ENCODE results near the gene USE1.

USE1 gene

DNA sequence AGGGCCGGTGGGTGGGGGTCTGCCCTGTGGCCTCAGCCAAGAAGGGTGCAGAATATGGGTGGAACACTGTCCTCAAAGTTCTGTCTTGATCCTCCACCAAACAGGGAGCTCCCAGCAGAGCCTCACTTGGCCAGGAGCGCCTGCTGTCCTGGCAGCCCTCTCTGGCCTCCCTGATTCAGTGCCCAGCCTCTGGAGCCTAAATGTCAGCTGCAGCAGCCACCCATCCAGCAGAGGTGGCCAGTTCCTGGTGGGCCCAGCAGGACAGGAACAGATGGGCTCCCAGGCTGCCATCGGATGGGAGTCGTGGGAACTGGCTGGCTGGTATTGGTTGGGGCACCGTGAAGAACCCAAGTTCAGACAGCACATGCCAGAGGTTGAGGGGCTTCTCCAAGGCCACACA is 1.8 kb upstream of the USE1 start:
- H3K27ac Mint-ChIP-seq = no peak overlapping the region
- H3K4me3 Mint-ChIP-seq = no peak overlapping the region
- no peaks in the 10 kb centered on the region for H3K9me3 Mint-ChIP-seq
- peaks cover 27% of the 10 kb centered on the region for H3K36me3 Mint-ChIP-seq
- H3K27me3 Mint-ChIP-seq = no peaks in the 10 kb centered on the region
- peaks cover 24% of the 10 kb centered on the region for H3K4me1 Mint-ChIP-seq
- no peak for DNase-seq (ENCODE audit: low spot score in 2 of 2)
- ATAC-seq (ENCODE audit: low read depth) = no peak

- ATAC-seq (ENCODE audit: low read depth) = no peak
- peaks cover 17% of the 10 kb centered on the region for H3K4me1 Mint-ChIP-seq
- peak overlapping the region; percentile 93 for H3K27ac Mint-ChIP-seq
- peak overlapping the region; percentile 88 for H3K4me3 Mint-ChIP-seq
- H3K9me3 Mint-ChIP-seq = peaks cover 1% of the 10 kb centered on the region
- H3K36me3 Mint-ChIP-seq = peaks cover 25% of the 10 kb centered on the region
- H3K27me3 Mint-ChIP-seq = no peaks in the 10 kb centered on the region
- no peak for DNase-seq (ENCODE audit: low spot score in 2 of 2)
Measured at GRCh38 chr19:17214508-17215126, 540 bp upstream of the USE1 start.

DNA sequence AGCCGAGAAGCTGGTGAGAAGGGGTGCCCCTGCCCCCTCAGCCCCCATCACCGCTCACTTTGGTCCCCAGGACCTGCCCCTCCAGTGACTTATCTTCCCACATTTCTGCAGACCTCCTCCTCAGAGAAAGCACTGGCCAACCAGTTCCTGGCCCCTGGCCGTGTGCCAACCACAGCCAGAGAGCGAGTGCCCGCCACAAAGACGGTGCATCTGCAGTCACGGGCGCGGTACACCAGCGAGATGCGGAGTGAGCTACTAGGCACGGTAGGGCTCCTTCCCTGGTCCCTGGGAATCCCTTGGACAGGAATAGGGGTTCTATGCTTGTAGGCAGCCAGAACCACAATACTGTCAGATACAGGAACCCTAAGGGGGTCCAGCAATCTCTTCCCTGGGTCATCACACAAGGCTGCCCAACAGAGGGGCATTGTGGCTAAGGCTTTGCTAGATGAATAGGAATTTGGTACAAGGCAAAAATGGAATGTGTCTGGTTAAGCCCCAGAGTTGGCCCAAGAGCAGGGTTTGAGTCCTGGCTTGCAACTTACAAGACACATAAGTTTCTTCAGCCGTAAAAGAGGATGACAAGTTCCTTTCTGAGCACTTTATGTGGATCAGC is 1.0 kb downstream of the USE1 start:
- H3K9me3 Mint-ChIP-seq = peaks cover 1% of the 10 kb centered on the region
- no peak for DNase-seq (ENCODE audit: low spot score in 2 of 2)
- ATAC-seq (ENCODE audit: low read depth) = no peak
- H3K4me3 Mint-ChIP-seq = peak overlapping the region; percentile 88
- no peaks in the 10 kb centered on the region for H3K27me3 Mint-ChIP-seq
- peak overlapping the region; percentile 93 for H3K27ac Mint-ChIP-seq
- H3K4me1 Mint-ChIP-seq = peaks cover 11% of the 10 kb centered on the region
- H3K36me3 Mint-ChIP-seq = peaks cover 23% of the 10 kb centered on the region

DNA sequence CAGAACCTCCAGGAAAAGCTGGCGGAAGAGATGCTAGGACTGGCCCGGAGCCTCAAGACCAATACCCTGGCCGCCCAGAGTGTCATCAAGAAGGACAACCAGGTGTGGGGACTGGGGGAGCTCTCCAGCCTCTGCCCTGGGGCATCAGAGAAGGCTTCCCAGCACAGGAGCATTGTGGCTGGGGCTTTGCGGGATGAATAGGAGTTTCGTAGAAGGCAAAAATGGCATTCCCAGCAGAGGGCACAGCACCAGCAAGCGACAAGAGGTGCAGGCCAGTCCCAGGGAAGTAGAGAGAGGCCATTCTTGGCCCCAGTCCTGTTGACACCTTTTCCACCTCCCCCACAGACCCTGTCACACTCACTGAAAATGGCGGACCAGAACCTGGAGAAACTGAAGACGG is 4.1 kb downstream of the USE1 start:
- Mint-ChIP-seq H3K36me3 (peaks cover 17% of the 10 kb centered on the region), H3K27me3 (no peaks in the 10 kb centered on the region), H3K27ac (no peak overlapping the region), H3K9me3 (peaks cover 1% of the 10 kb centered on the region), H3K4me1 (peaks cover 12% of the 10 kb centered on the region), H3K4me3 (no peak overlapping the region)
- ATAC-seq (ENCODE audit: low read depth) (no peak), DNase-seq (ENCODE audit: low spot score in 2 of 2) (no peak)

DNA sequence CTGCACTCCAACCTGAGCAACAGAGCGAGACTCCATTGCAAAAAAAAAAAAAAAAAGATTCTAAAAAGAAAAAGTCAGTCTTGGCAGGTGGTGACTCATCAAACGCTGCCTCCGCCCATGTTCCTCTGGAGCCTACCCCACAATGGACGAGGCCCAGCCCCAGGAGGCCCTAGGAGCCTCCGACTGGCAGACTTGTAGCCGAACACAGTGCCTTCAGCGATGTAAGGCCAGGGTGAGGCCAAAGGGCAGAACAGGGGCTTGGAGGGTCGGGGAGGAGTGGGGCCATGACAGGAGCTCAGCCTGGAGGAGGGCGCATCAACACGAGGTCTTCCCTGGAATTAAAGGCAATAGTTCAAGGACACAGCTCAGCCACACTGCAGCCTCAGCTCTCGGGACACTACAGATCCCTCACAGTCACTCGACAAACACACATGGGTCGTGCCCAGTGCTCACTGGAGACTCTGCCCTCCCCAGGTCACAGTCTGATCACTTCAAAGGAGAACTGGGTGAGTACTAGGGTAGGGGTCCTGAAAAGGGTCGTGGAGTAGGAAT is 5.1 kb downstream of the USE1 start:
- H3K4me1 Mint-ChIP-seq = peaks cover 6% of the 10 kb centered on the region
- ATAC-seq (ENCODE audit: low read depth) (no peak), DNase-seq (ENCODE audit: low spot score in 2 of 2) (no peak)
- H3K4me3 Mint-ChIP-seq = no peak overlapping the region
- H3K36me3 Mint-ChIP-seq = peaks cover 17% of the 10 kb centered on the region
- H3K27me3 Mint-ChIP-seq = no peaks in the 10 kb centered on the region
- peaks cover 1% of the 10 kb centered on the region for H3K9me3 Mint-ChIP-seq
- no peak overlapping the region for H3K27ac Mint-ChIP-seq

- DNase-seq (ENCODE audit: low spot score in 2 of 2) (no peak), ATAC-seq (ENCODE audit: low read depth) (no peak)
- peak overlapping the region; percentile 51 for H3K4me3 Mint-ChIP-seq
- no peaks in the 10 kb centered on the region for H3K36me3 Mint-ChIP-seq
- no peaks in the 10 kb centered on the region for H3K27me3 Mint-ChIP-seq
- peaks cover 8% of the 10 kb centered on the region for H3K4me1 Mint-ChIP-seq
- H3K27ac Mint-ChIP-seq = no peak overlapping the region
- no peaks in the 10 kb centered on the region for H3K9me3 Mint-ChIP-seq
Measured at GRCh38 chr19:17225053-17225452, 9.9 kb downstream of the USE1 start.

DNA sequence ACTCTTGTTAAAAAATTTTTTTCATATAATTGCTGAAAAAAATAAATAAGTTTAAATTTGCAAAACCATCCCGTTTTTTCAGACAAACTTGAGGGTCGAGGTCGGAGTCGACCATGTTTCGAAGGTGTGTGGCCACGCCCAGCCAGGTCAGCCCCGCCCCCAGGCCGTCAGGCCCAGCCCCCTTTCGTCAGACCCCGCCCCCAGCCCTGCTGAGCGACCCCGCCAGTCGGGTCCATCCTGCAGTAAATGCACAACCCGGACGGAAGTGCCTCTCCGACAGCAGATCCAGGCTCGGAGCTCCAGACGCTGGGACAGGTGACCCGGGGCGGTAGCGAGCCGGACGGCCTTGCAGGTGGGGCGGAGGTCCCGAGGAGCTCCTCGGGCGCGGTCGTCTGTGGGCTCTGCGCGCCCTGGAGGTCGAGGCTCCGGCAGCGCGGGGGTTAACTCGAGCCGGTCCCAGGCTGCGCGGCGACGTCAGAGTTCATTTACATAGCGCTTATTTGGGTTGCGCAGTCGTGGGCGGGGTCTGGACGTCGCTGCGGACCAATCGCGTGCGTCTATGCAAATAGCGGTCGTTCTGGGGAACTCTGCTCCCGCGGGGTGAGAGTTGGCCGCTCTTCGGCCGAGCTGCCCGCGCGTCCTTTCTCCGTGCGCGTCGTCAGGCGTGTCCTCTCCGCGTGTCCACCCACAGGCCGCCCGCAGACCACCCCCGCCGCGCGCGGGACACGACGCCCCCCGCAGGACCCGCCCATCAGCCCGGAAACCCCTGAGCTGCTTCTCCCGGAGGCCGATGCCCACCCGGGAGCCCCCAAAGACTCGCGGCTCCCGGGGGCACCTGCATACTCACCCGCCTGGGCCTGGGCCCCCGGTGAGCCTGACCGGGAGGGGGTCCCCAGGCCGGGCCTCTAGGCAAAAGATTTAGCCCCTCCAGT is 11.1 kb downstream of the USE1 start, which contains the start of gene OCEL1:
OCEL1 (plus strand) TSS at position 225 of the 932 bp plus-strand sequence; CDS start at position 247, 22 bp downstream.
- H3K27me3 Mint-ChIP-seq = no peaks in the 10 kb centered on the region
- peaks cover 8% of the 10 kb centered on the region for H3K4me1 Mint-ChIP-seq
- ATAC-seq (ENCODE audit: low read depth) (peak; percentile 87), DNase-seq (ENCODE audit: low spot score in 2 of 2) (peak; percentile 95 to 96)
- H3K4me3 Mint-ChIP-seq = peak within 1 kb of the TSS; percentile 98
- H3K36me3 Mint-ChIP-seq = no peaks in the 10 kb centered on the region
- peak within 1 kb of the TSS; percentile 94 for H3K27ac Mint-ChIP-seq
- H3K9me3 Mint-ChIP-seq = no peaks in the 10 kb centered on the region

- ATAC-seq (ENCODE audit: low read depth) = no peak
- Mint-ChIP-seq H3K4me3 (no peak overlapping the region), H3K9me3 (no peaks in the 10 kb centered on the region), H3K4me1 (peaks cover 8% of the 10 kb centered on the region), H3K36me3 (peaks cover 2% of the 10 kb centered on the region), H3K27ac (no peak overlapping the region), H3K27me3 (no peaks in the 10 kb centered on the region)
- no peak for DNase-seq (ENCODE audit: low spot score in 2 of 2)
Measured at GRCh38 chr19:17227798-17228367, 12.7 kb downstream of the USE1 start.

GRCh38 chr19:17229890-17230289 is 14.7 kb downstream of the USE1 start:
- no peaks in the 10 kb centered on the region for H3K9me3 Mint-ChIP-seq
- no peaks in the 10 kb centered on the region for H3K27me3 Mint-ChIP-seq
- ATAC-seq (ENCODE audit: low read depth) = no peak
- H3K4me3 Mint-ChIP-seq = no peak overlapping the region
- H3K4me1 Mint-ChIP-seq = peaks cover 8% of the 10 kb centered on the region
- DNase-seq (ENCODE audit: low spot score in 2 of 2) = no peak
- no peak overlapping the region for H3K27ac Mint-ChIP-seq
- H3K36me3 Mint-ChIP-seq = peaks cover 2% of the 10 kb centered on the region

GRCh38 chr19:17232258-17232657 is 17.1 kb downstream of the USE1 start:
- Mint-ChIP-seq H3K36me3 (peaks cover 2% of the 10 kb centered on the region), H3K4me1 (peaks cover 2% of the 10 kb centered on the region), H3K27me3 (no peaks in the 10 kb centered on the region), H3K4me3 (no peak overlapping the region), H3K9me3 (no peaks in the 10 kb centered on the region), H3K27ac (no peak overlapping the region)
- ATAC-seq (ENCODE audit: low read depth) = no peak
- DNase-seq (ENCODE audit: low spot score in 2 of 2) = no peak

DNA sequence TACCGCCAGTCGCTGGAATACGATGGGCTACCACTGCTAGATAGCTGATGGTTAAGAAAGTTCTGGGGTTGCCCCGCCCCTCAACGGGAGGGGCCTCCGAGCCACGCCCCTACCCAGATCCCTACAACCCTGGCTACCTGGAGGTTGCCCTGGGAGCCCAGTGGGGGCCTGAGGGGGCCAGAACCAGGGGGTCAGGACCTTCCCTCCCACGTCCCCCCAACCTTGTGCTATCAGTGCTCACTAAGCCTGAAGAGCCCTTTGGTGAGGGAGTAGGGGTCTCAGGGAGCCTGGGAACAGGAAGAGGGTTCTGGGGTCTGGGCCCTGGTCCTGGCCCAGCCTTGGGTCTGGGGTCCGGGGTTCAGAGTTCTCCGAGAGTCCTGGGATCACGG is 19.7 kb downstream of the USE1 start:
- Mint-ChIP-seq H3K4me1 (peaks cover 2% of the 10 kb centered on the region), H3K9me3 (no peaks in the 10 kb centered on the region), H3K4me3 (peak overlapping the region; percentile 60), H3K27me3 (no peaks in the 10 kb centered on the region), H3K27ac (no peak overlapping the region), H3K36me3 (peaks cover 2% of the 10 kb centered on the region)
- DNase-seq (ENCODE audit: low spot score in 2 of 2) (peak; percentile 49 to 66), ATAC-seq (ENCODE audit: low read depth) (peak; percentile 65)

DNA sequence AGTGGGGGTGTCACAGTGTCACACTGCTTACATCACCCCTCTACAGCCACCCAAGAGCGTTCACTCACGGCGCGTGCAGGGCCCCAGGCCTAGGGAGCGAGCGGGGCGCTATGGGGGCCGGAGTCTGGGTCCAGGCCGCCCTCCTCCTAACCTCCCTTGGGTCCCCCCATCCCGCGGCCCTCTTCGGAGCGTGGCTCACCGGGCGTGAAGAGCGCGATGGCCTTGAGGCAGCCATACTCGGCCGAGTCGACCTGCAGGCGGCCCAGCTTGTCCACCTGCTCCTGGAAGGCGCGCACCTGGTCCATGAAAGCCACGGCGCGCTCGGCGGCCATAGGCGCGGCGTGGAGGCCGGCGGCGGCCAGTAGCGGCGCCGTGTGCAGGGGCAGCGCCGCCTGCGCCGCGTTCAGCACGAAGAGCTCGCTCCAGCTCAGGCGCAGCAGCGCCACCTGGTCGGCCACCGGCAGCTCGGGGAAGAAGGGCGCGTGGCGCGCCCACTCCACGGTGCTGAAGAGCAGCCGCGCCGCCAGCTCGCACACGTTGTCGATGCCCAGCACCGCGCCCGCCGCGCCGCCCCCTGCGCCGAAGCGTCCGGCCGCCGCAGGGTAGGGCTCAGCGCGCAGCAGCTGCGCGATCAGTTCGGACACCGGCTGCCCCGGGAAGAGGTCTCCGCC is 20.3 kb downstream of the USE1 start:
- peaks cover 2% of the 10 kb centered on the region for H3K4me1 Mint-ChIP-seq
- DNase-seq (ENCODE audit: low spot score in 2 of 2) (peak; percentile 61 to 72), ATAC-seq (ENCODE audit: low read depth) (peak; percentile 92)
- no peak overlapping the region for H3K27ac Mint-ChIP-seq
- H3K4me3 Mint-ChIP-seq = peak overlapping the region; percentile 60
- no peaks in the 10 kb centered on the region for H3K9me3 Mint-ChIP-seq
- peaks cover 2% of the 10 kb centered on the region for H3K36me3 Mint-ChIP-seq
- no peaks in the 10 kb centered on the region for H3K27me3 Mint-ChIP-seq

- DNase-seq (ENCODE audit: low spot score in 2 of 2) (no peak), ATAC-seq (ENCODE audit: low read depth) (peak; percentile 2)
- H3K27ac Mint-ChIP-seq = no peak overlapping the region
- peaks cover 2% of the 10 kb centered on the region for H3K36me3 Mint-ChIP-seq
- peaks cover 2% of the 10 kb centered on the region for H3K4me1 Mint-ChIP-seq
- H3K9me3 Mint-ChIP-seq = no peaks in the 10 kb centered on the region
- H3K4me3 Mint-ChIP-seq = peak overlapping the region; percentile 60
- no peaks in the 10 kb centered on the region for H3K27me3 Mint-ChIP-seq
Measured at GRCh38 chr19:17235971-17236777, 21.0 kb downstream of the USE1 start.

Data from memory B cell (primary cell).